Osteocyte (in vitro differentiated cells): ENCODE results near the gene WIPF2. TPM values are rescaled to one million over a fixed set of nuclear protein-coding genes. Genes with fewer than 3 reads are reported as not detected.

ENCODE experiments used
- DNase-seq: peaks from one replicate; pipeline ENCODE4 v3.0.0; 2021; ENCODE audit warnings: mixed read lengths; ENCODE audit not compliant: unreplicated experiment; ENCODE audit errors: extremely low spot score
- H3K27ac Mint-ChIP-seq: one replicate; pipeline ENCODE4 v1.8.0; 2021; ENCODE audit warnings: mild to moderate bottlenecking, mixed read lengths; ENCODE audit not compliant: unreplicated experiment
- H3K27me3 Mint-ChIP-seq: one replicate; pipeline ENCODE4 v1.8.0; 2021; ENCODE audit warnings: mixed read lengths; ENCODE audit not compliant: unreplicated experiment
- H3K36me3 Mint-ChIP-seq: one replicate; pipeline ENCODE4 v1.8.0; 2021; ENCODE audit warnings: mixed read lengths; ENCODE audit not compliant: unreplicated experiment
- H3K4me1 Mint-ChIP-seq: one replicate; pipeline ENCODE4 v1.8.0; 2021; ENCODE audit warnings: mixed read lengths; ENCODE audit not compliant: unreplicated experiment
- H3K4me3 Mint-ChIP-seq: one replicate; pipeline ENCODE4 v1.8.0; 2021; ENCODE audit warnings: mild to moderate bottlenecking, moderate library complexity, mixed read lengths; ENCODE audit not compliant: unreplicated experiment
- H3K9me3 Mint-ChIP-seq: one replicate; pipeline ENCODE4 v1.8.0; 2021; ENCODE audit warnings: mixed read lengths; ENCODE audit not compliant: unreplicated experiment
- CTCF ChIP-seq: fragments of 200-600 bp; sonication (generic); IDR thresholded peaks from 2 replicates; pipeline ENCODE4 v1.5.0; 2021; ENCODE audit warnings: antibody characterized with exemption, mild to moderate bottlenecking, moderate library complexity
- total RNA-seq: library from RNA; stranded (reverse); gene quantifications from 2 replicates; pipeline ENCODE4 v1.2.1, GENCODE V29; 2021

WIPF2 gene
- total RNA-seq, 1 donor from 2014 or later: 28.3 TPM

DNA sequence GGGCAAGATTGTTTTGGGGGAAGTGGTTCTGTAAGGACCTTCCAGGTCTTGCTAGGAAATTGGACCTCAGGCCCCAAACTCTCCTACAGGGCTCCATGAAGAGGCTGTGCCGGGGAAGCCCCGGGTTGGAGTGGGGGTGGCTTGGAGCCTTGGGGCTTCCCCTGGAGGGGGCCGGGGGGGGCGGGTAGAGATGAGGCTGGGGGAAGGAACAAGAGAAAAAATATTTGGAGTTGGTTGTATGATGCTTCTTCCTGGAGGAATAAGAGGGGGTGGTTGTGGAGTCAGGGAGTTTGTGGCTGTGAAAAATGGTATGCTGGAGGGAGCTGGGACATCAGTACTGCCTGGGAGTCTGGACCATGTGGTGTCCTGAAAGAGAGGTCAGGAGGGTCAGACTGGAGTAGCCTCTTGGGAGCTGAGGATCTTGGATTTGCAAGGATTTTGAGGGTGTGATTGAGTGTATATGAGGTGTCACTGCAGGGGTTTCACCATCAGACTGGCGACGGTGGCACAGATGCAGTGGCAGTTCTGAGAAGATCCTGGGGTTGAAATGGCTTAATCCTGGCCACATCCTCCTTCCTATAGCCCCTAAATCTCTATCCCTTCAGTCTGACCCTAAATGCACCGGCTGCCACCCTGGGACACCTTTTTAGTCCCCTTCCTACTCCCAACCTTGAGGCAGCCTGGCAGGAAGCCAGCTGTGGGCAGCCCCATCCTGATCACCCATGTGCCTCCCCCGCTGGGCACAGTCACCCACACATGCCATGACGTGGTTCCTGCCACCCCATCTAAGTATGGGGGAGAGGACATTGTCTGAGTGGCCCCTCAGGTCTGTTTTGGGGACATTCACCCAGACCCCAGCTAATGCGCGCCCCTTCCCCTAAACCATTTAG is 100.8 kb downstream of the WIPF2 start:
- TF ChIP-seq CTCF: no peak
- Mint-ChIP-seq H3K4me3 (peak overlapping the region; percentile 97), H3K27me3 (no peaks in the 10 kb centered on the region), H3K9me3 (no peaks in the 10 kb centered on the region), H3K4me1 (peaks cover 86% of the 10 kb centered on the region), H3K36me3 (no peaks in the 10 kb centered on the region), H3K27ac (peak overlapping the region; percentile 99)
- DNase-seq: no peak

GRCh38 chr17:40320756-40321523 is 101.8 kb downstream of the WIPF2 start:
- DNase-seq: no peak
- Mint-ChIP-seq H3K27me3 (no peaks in the 10 kb centered on the region), H3K36me3 (no peaks in the 10 kb centered on the region), H3K27ac (peak overlapping the region; percentile 99), H3K4me1 (peaks cover 85% of the 10 kb centered on the region), H3K9me3 (no peaks in the 10 kb centered on the region), H3K4me3 (peak overlapping the region; percentile 97)
- no peak for TF ChIP-seq CTCF

DNA sequence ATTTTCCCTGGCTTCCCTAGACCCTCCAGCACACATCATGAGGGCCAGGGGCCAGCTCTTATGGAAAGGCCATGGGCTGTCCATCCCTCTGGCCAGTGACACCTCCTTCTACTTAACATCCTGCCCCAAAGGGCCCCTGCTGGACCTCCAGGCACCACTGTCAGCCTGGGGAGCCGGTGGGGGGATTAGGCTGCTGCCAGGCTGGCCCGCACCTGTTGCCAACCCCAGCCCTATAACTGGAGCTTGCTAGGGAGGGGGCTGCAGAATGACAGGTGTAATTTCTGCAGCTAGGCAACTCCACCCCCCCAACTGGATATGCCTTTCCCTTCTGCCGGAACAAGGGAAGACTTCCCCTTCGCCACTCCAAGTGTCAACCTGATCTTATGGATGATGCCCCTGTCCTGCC is 102.4 kb downstream of the WIPF2 start:
- no peaks in the 10 kb centered on the region for H3K9me3 Mint-ChIP-seq
- DNase-seq: no peak
- peak overlapping the region; percentile 99 for H3K27ac Mint-ChIP-seq
- no peaks in the 10 kb centered on the region for H3K27me3 Mint-ChIP-seq
- H3K36me3 Mint-ChIP-seq: no peaks in the 10 kb centered on the region
- no peak for TF ChIP-seq CTCF
- peaks cover 85% of the 10 kb centered on the region for H3K4me1 Mint-ChIP-seq
- H3K4me3 Mint-ChIP-seq: peak overlapping the region; percentile 97

- no peaks in the 10 kb centered on the region for H3K36me3 Mint-ChIP-seq
- peaks cover 86% of the 10 kb centered on the region for H3K4me1 Mint-ChIP-seq
- no peak for DNase-seq
- peak overlapping the region; percentile 97 for H3K4me3 Mint-ChIP-seq
- H3K27me3 Mint-ChIP-seq: no peaks in the 10 kb centered on the region
- no peaks in the 10 kb centered on the region for H3K9me3 Mint-ChIP-seq
- no peak for TF ChIP-seq CTCF
- peak overlapping the region; percentile 99 for H3K27ac Mint-ChIP-seq
These were observed 102.9 kb downstream of the WIPF2 start for GRCh38 chr17:40321961-40322357.
